ENCODE measurements around the gene ARHGAP40.

DNA sequence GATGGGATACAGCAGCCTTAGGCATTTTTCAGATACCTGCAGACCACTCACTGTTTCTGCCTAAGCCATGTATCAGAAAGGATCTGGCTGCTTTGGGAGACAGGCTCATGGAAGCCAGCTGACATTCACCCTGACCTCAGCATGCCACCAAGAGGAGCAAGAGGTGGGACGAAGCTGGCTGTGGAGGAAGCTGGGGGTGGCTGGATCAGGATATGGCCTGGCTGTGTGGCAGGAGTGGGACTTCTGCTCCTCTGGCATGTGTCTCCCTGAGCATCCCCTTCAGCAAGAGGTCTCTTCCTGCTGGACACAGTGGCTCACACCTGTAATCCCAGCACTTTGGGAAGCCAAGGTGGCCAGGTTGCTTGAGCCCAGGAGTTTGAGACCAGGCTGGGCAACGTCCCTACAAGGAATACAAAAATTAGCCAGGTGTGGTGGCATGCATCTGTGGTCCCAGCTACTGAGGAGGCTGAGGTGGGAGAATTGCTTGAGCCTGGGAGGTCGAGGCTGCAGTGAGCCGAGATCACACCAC, 19.7 kb upstream of the ARHGAP40 start:
- TF ChIP-seq, protein P1, sequence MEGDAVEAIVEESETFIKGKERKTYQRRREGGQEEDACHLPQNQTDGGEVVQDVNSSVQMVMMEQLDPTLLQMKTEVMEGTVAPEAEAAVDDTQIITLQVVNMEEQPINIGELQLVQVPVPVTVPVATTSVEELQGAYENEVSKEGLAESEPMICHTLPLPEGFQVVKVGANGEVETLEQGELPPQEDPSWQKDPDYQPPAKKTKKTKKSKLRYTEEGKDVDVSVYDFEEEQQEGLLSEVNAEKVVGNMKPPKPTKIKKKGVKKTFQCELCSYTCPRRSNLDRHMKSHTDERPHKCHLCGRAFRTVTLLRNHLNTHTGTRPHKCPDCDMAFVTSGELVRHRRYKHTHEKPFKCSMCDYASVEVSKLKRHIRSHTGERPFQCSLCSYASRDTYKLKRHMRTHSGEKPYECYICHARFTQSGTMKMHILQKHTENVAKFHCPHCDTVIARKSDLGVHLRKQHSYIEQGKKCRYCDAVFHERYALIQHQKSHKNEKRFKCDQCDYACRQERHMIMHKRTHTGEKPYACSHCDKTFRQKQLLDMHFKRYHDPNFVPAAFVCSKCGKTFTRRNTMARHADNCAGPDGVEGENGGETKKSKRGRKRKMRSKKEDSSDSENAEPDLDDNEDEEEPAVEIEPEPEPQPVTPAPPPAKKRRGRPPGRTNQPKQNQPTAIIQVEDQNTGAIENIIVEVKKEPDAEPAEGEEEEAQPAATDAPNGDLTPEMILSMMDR (tag by site-specific recombination; IDR thresholded peaks at IDR 0.05), result no peak
- TF ChIP-seq, protein P2, sequence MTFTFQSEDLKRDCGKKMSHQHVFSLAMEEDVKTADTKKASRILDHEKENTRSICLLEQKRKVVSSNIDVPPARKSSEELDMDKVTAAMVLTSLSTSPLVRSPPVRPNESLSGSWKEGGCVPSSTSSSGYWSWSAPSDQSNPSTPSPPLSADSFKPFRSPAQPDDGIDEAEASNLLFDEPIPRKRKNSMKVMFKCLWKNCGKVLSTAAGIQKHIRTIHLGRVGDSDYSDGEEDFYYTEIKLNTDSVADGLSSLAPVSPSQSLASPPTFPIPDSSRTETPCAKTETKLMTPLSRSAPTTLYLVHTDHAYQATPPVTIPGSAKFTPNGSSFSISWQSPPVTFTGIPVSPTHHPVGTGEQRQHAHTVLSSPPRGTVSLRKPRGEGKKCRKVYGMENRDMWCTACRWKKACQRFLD (tag by site-specific recombination; IDR thresholded peaks at IDR 0.05), result no peak
- TF ChIP-seq ZNF174 (tag by site-specific recombination; IDR thresholded peaks at IDR 0.05), result no peak
- no peak for TF ChIP-seq ZNF274 (IDR thresholded peaks at IDR 0.05; ENCODE audit: low read length)
- no peak for TF ChIP-seq ZNF274 (tag by site-specific recombination; IDR thresholded peaks at IDR 0.05; ENCODE audit: borderline replicate concordance)
- no peak for TF ChIP-seq ZNF324 (tag by site-specific recombination; IDR thresholded peaks at IDR 0.05)
- TF ChIP-seq ZNF335 (tag by site-specific recombination; conservative IDR thresholded peaks at IDR 0.05), result no peak
